Stimulated activated CD4-positive, alpha-beta T cell treated with anti-CD3 and anti-CD28 coated beads, Interleukin-4, amount 100 ng/mL, for 48 hours (primary cell): ENCODE results near the gene EPHX1.

Experiments used
- DNase-seq, 2 donors: peaks; one replicate each; pipeline ENCODE4 v3.0.0-alpha.2; 2020; ENCODE audit warnings: low read depth in 2 of 2

EPHX1 gene

GRCh38 chr1:225861834-225862580 lies 52.1 kb downstream of the EPHX1 start:
- no peak for DNase-seq

GRCh38 chr1:225862581-225862950 lies 52.6 kb downstream of the EPHX1 start:
- no peak for DNase-seq

GRCh38 chr1:225863167-225863566 lies 53.2 kb downstream of the EPHX1 start:
- no peak for DNase-seq

- no peak for DNase-seq
These were observed 55.6 kb downstream of the EPHX1 start for GRCh38 chr1:225865514-225865913.

- peak; percentile 54 to 69 for DNase-seq
These were observed 56.3 kb downstream of the EPHX1 start for GRCh38 chr1:225866061-225866837.

- no peak for DNase-seq
These were observed 57.1 kb downstream of the EPHX1 start for GRCh38 chr1:225866981-225867380.

GRCh38 chr1:225868631-225869330 lies 58.9 kb downstream of the EPHX1 start:
- no peak for DNase-seq

GRCh38 chr1:225870911-225871310 lies 61.0 kb downstream of the EPHX1 start:
- DNase-seq: no peak

GRCh38 chr1:225871359-225872074 lies 61.6 kb downstream of the EPHX1 start:
- no peak for DNase-seq

- DNase-seq: no peak
These were observed 62.1 kb downstream of the EPHX1 start for GRCh38 chr1:225872075-225872430.

GRCh38 chr1:225873281-225873850 lies 63.4 kb downstream of the EPHX1 start:
- no peak for DNase-seq

- no peak for DNase-seq
These were observed 64.5 kb downstream of the EPHX1 start for GRCh38 chr1:225874431-225874830.

GRCh38 chr1:225875044-225875815 lies 65.3 kb downstream of the EPHX1 start:
- DNase-seq: no peak

GRCh38 chr1:225876900-225877510 lies 67.1 kb downstream of the EPHX1 start:
- DNase-seq: no peak

GRCh38 chr1:225877580-225877979 lies 67.7 kb downstream of the EPHX1 start:
- no peak for DNase-seq

GRCh38 chr1:225878282-225878681 lies 68.4 kb downstream of the EPHX1 start:
- DNase-seq: no peak

GRCh38 chr1:225879521-225880221 lies 69.7 kb downstream of the EPHX1 start:
- DNase-seq: no peak

GRCh38 chr1:225880222-225880588 lies 70.3 kb downstream of the EPHX1 start:
- DNase-seq: no peak

- no peak for DNase-seq
These were observed 70.7 kb downstream of the EPHX1 start for GRCh38 chr1:225880636-225881035.
